Activated CD4-positive, alpha-beta T cell treated with anti-CD3 and anti-CD28 coated beads, Interleukin-2, amount 10 ng/mL, durations not matched to agents 7 days and 5 days (primary cell): ENCODE measurements around the gene ZNF358. TPM values are rescaled to one million over a fixed set of nuclear protein-coding genes. Genes with fewer than 3 reads are reported as not detected.
"Not testable (repeated sequence)": the region's sequence is repeated elsewhere in the genome, so short reads cannot be mapped to it uniquely, and the experiment has no call there.

Source experiments
- CTCF ChIA-PET: fragments of 350-600 bp; sonication (Branson Sonifier 250); formaldehyde crosslinking; loops from one replicate; lab custom pipeline; 2021; ENCODE audit warnings: antibody characterized with exemption; lab: Charles Lee
- POLR2A ChIA-PET: fragments of 350-600 bp; sonication (Branson Sonifier 250); formaldehyde crosslinking; loops from one replicate; lab custom pipeline; 2021; ENCODE audit warnings: antibody characterized with exemption; lab: Charles Lee
- DNase-seq: peaks from one replicate; pipeline ENCODE4 v3.0.0-alpha.2; 2020
- H3K27ac Mint-ChIP-seq: one replicate; pipeline ENCODE4 v1.8.0; 2021; ENCODE audit warnings: mild to moderate bottlenecking, moderate library complexity, mixed read lengths
- H3K27me3 Mint-ChIP-seq: one replicate; pipeline ENCODE4 v1.8.0; 2021; ENCODE audit warnings: mixed read lengths
- H3K36me3 Mint-ChIP-seq: one replicate; pipeline ENCODE4 v1.8.0; 2021; ENCODE audit warnings: low read depth, mixed read lengths
- H3K4me1 Mint-ChIP-seq: one replicate; pipeline ENCODE4 v1.8.0; 2021; ENCODE audit warnings: mixed read lengths
- H3K4me3 Mint-ChIP-seq: one replicate; pipeline ENCODE4 v1.8.0; 2021; ENCODE audit warnings: mild to moderate bottlenecking, moderate library complexity, mixed read lengths
- H3K9me3 Mint-ChIP-seq: one replicate; pipeline ENCODE4 v1.8.0; 2021; ENCODE audit warnings: mixed read lengths
- total RNA-seq, 2 experiments: library from RNA; stranded (reverse); gene quantifications; one replicate each; pipeline ENCODE4 v1.2.3, GENCODE V29; 2021

ZNF358 gene
- total RNA-seq, 2 experiments from 2014 or later: 6.5 to 6.7 TPM

GRCh38 chr19:7535047-7535997, 19.4 kb downstream of the ZNF358 start, which contains the start of gene PNPLA6:
Gene PNPLA6, plus strand, starts transcription at chr19:7535717. Its CDS starts 72 bp downstream, at chr19:7535789.
- POLR2A ChIA-PET: interaction anchor here (1.0 kb wide), 1 partner anchor 13 kb away, joined by 3 read pairs; the partner anchor contains the start of gene MCOLN1
- CTCF ChIA-PET: interaction anchor here (1.6 to 3.0 kb wide), 3 partner anchors 11 to 25 kb away, joined by 5 to 9 read pairs (median 7); partner anchors contain the start of gene MCOLN1
- peaks cover 17% of the 10 kb centered on the region for H3K36me3 Mint-ChIP-seq
- H3K4me3 Mint-ChIP-seq: peak within 1 kb of the TSS; percentile 95
- DNase-seq: peak; percentile 93
- peak within 1 kb of the TSS; percentile 87 for H3K27ac Mint-ChIP-seq
- H3K27me3 Mint-ChIP-seq: no peaks in the 10 kb centered on the region
- H3K9me3 Mint-ChIP-seq: no peaks in the 10 kb centered on the region
- peaks cover 30% of the 10 kb centered on the region for H3K4me1 Mint-ChIP-seq

DNA sequence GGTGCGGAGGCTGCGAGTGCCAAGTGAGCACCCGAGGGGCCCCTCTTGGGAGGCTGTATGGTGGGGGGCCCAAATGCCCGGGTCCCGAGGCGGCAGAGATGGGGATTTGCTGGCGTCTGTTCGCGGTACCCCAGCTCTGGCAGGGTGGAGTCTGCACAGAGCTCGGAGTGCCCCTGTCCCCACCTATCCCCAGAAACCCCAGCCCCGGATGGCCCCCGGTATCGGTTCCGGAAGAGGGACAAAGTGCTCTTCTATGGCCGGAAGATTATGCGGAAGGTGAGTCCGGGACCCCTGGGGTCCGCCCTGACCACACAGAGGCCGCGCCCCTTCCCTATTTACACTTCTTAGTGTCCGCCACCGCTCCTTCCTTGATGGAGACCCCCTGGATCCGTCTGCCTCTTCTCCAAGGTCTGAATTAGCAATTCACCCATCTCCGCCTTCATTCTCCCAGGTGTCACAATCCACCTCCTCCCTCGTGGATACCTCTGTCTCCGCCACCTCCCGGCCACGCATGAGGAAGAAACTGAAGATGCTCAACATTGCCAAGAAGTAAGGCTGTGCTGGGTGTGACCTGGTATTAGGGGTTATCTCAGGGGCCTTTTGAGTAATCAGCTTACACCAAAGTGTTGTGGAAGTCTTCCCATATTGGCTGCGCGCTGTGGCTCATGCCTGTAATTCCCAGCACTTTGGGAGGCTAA, 20.2 kb downstream of the ZNF358 start:
- ChIA-PET POLR2A (no interaction called here), CTCF (interaction anchor here (0.6 to 2.3 kb wide), 3 partner anchors 10 to 145 kb away, joined by 3 to 7 read pairs (median 4); partner anchors contain the start of gene TRAPPC5)
- Mint-ChIP-seq H3K27ac (peak overlapping the region; percentile 87), H3K4me3 (peak overlapping the region; percentile 95), H3K4me1 (peaks cover 30% of the 10 kb centered on the region), H3K36me3 (peaks cover 20% of the 10 kb centered on the region), H3K27me3 (no peaks in the 10 kb centered on the region), H3K9me3 (no peaks in the 10 kb centered on the region)
- no peak for DNase-seq

DNA sequence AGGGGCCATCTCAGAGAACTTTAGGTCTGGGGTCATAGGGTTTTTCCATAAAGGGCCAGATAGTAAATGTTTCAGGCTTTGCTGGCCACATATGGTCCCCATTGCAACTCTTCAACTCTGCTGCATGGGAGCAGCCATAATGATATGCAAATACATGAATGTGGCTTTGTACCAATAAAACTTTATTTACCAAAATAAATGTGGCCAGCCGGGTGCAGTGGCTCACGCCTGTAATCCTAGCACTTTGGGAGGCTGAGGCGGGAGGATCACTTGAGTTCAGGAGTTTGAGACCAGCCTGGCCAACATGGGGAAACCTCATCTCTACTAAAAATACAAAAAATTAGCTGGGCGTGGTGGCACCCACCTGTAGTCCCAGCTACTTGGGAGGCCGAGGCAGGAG, 23.1 kb downstream of the ZNF358 start:
- POLR2A ChIA-PET, DNase-seq, H3K4me3 Mint-ChIP-seq, H3K27me3 Mint-ChIP-seq, H3K9me3 Mint-ChIP-seq, H3K27ac Mint-ChIP-seq: not testable (repeated sequence)
- peaks cover 34% of the 10 kb centered on the region for H3K36me3 Mint-ChIP-seq
- peaks cover 28% of the 10 kb centered on the region for H3K4me1 Mint-ChIP-seq
- CTCF ChIA-PET: interaction anchor here (1.0 to 1.1 kb wide), 2 partner anchors 16 to 142 kb away, joined by 3 read pairs; partner anchors contain the start of genes MCOLN1 and TRAPPC5

DNA sequence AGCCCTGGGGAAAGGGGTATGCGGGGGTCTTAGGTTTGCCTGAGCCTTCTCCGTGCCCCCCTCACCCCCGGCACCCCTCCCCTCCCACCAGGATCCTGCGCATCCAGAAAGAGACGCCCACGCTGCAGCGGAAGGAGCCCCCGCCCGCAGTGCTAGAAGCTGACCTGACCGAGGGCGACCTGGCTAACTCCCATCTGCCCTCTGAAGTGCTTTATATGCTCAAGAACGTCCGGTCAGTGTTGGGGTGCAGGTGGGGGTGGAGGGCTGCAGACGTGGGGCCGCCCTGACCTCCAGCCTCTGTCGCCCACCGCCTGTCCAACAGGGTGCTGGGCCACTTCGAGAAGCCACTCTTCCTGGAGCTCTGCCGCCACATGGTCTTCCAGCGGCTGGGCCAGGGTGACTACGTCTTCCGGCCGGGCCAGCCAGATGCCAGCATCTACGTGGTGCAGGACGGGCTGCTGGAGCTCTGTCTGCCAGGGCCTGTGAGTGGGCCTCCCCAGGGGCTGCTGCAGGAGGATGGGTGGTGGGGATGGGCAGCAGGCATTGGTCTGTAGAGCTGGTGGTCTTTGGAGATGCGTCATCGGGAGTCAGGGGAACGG, 24.0 kb downstream of the ZNF358 start:
- Mint-ChIP-seq H3K27me3 (no peaks in the 10 kb centered on the region), H3K27ac (no peak overlapping the region), H3K4me3 (no peak overlapping the region), H3K4me1 (peaks cover 32% of the 10 kb centered on the region), H3K9me3 (no peaks in the 10 kb centered on the region), H3K36me3 (peaks cover 34% of the 10 kb centered on the region)
- ChIA-PET CTCF (interaction anchor here (1.1 kb wide), 1 partner anchor 141 kb away, joined by 3 read pairs; the partner anchor contains the start of gene TRAPPC5), POLR2A (no interaction called here)
- DNase-seq: no peak

DNA sequence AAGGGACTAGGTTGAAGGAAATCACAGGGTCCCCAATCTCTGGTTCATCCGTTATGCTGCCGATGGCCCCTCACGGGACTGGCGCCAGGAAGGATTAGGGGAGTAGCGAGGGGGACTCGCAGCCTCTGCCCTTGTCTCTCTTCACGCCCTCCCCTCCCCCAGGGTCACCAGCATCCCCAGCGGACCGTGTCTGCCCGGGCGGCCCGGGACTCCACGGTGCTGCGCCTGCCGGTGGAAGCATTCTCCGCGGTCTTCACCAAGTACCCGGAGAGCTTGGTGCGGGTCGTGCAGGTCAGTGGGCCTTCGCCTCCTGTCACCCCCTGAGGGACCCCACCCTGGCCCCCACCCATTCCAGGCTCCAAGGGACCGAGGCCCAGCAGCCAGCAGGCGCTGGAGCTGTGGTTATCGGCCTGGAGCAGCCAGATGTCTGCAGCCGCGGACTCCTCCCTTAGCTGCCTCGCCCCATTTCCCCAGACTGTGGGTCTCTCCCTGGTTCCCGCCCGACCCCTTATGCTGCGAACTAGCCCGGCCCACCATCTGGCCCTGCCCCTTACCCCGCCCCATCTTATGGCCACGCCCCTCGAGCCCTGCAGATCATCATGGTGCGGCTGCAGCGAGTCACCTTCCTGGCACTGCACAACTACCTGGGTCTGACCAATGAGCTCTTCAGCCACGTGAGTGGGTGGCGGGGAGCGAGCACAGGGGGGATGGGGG, 25.0 kb downstream of the ZNF358 start:
- CTCF ChIA-PET: interaction anchor here (1.6 kb wide), 1 partner anchor 27 kb away, joined by 4 read pairs; no protein-coding TSS in a partner anchor
- Mint-ChIP-seq H3K27ac (no peak overlapping the region), H3K4me3 (no peak overlapping the region), H3K9me3 (no peaks in the 10 kb centered on the region), H3K36me3 (peaks cover 39% of the 10 kb centered on the region), H3K27me3 (no peaks in the 10 kb centered on the region), H3K4me1 (peaks cover 38% of the 10 kb centered on the region)
- POLR2A ChIA-PET: no interaction called here
- no peak for DNase-seq

GRCh38 chr19:7541475-7541824, 25.5 kb downstream of the ZNF358 start:
- Mint-ChIP-seq H3K4me1 (peaks cover 38% of the 10 kb centered on the region), H3K27ac (no peak overlapping the region), H3K9me3 (no peaks in the 10 kb centered on the region), H3K36me3 (peaks cover 41% of the 10 kb centered on the region), H3K4me3 (no peak overlapping the region), H3K27me3 (no peaks in the 10 kb centered on the region)
- ChIA-PET POLR2A (no interaction called here), CTCF (interaction anchor here (1.6 kb wide), 1 partner anchor 27 kb away, joined by 4 read pairs; no protein-coding TSS in a partner anchor)
- no peak for DNase-seq

GRCh38 chr19:7541828-7542443, 26.0 kb downstream of the ZNF358 start:
- CTCF ChIA-PET: interaction anchor here (1.6 kb wide), 1 partner anchor 26 kb away, joined by 4 read pairs; no protein-coding TSS in a partner anchor
- Mint-ChIP-seq H3K4me1 (peaks cover 36% of the 10 kb centered on the region), H3K9me3 (no peaks in the 10 kb centered on the region), H3K27me3 (no peaks in the 10 kb centered on the region), H3K36me3 (peaks cover 40% of the 10 kb centered on the region), H3K27ac (no peak overlapping the region), H3K4me3 (no peak overlapping the region)
- POLR2A ChIA-PET: no interaction called here
- DNase-seq: no peak

DNA sequence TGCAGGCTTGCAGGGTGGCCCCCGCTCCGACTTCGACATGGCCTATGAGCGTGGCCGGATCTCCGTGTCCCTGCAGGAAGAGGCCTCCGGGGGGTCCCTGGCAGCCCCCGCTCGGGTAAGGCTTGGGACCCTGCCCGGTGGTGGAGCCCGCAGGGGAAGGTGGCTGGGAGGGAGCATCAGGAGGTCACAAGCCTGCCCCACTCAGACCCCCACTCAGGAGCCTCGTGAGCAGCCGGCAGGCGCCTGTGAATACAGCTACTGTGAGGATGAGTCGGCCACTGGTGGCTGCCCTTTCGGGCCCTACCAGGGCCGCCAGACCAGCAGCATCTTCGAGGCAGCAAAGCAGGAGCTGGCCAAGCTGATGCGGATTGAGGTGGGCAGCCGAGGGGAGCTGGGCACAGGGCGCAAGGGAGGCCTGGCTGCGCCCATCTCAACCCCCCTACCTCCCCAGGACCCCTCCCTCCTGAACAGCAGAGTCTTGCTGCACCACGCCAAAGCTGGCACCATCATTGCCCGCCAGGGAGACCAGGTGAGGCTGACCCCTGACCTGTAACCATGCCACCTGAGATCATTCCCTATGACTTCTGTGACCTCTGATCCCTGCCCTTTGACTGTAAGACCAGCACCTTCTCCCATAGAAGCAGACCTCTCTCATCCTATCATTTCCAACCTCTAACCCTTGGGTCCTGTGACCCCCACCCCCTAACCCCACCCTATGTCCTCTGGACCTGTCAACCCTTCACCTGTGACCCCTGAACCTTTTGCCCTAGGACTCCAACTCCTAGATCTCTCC, 26.8 kb downstream of the ZNF358 start:
- ChIA-PET CTCF (no interaction called here), POLR2A (no interaction called here)
- Mint-ChIP-seq H3K4me1 (peaks cover 36% of the 10 kb centered on the region), H3K27me3 (no peaks in the 10 kb centered on the region), H3K27ac (no peak overlapping the region), H3K9me3 (no peaks in the 10 kb centered on the region), H3K4me3 (no peak overlapping the region), H3K36me3 (peaks cover 35% of the 10 kb centered on the region)
- DNase-seq: no peak

GRCh38 chr19:7544626-7545025, 28.7 kb downstream of the ZNF358 start:
- no peaks in the 10 kb centered on the region for H3K27me3 Mint-ChIP-seq
- ChIA-PET POLR2A (no interaction called here), CTCF (interaction anchor here (1.3 kb wide), 1 partner anchor 136 kb away, joined by 4 read pairs; the partner anchor contains the start of gene TRAPPC5)
- H3K36me3 Mint-ChIP-seq: peaks cover 30% of the 10 kb centered on the region
- no peak overlapping the region for H3K4me3 Mint-ChIP-seq
- DNase-seq: no peak
- H3K4me1 Mint-ChIP-seq: peaks cover 36% of the 10 kb centered on the region
- no peaks in the 10 kb centered on the region for H3K9me3 Mint-ChIP-seq
- H3K27ac Mint-ChIP-seq: peak overlapping the region; percentile 76

GRCh38 chr19:7545300-7545699, 29.4 kb downstream of the ZNF358 start:
- H3K36me3 Mint-ChIP-seq: peaks cover 31% of the 10 kb centered on the region
- peak overlapping the region; percentile 33 for H3K27ac Mint-ChIP-seq
- no peak overlapping the region for H3K4me3 Mint-ChIP-seq
- no peaks in the 10 kb centered on the region for H3K27me3 Mint-ChIP-seq
- peaks cover 34% of the 10 kb centered on the region for H3K4me1 Mint-ChIP-seq
- ChIA-PET POLR2A (no interaction called here), CTCF (interaction anchor here (1.3 kb wide), 1 partner anchor 135 kb away, joined by 4 read pairs; the partner anchor contains the start of gene TRAPPC5)
- no peak for DNase-seq
- H3K9me3 Mint-ChIP-seq: no peaks in the 10 kb centered on the region

- H3K27me3 Mint-ChIP-seq: no peaks in the 10 kb centered on the region
- CTCF ChIA-PET: interaction anchor here (0.9 kb wide), 1 partner anchor 10 kb away, joined by 7 read pairs; the partner anchor contains the start of gene PNPLA6
- H3K27ac Mint-ChIP-seq: peak overlapping the region; percentile 33
- peaks cover 33% of the 10 kb centered on the region for H3K36me3 Mint-ChIP-seq
- no peak for DNase-seq
- POLR2A ChIA-PET: no interaction called here
- H3K4me3 Mint-ChIP-seq: no peak overlapping the region
- peaks cover 33% of the 10 kb centered on the region for H3K4me1 Mint-ChIP-seq
- H3K9me3 Mint-ChIP-seq: no peaks in the 10 kb centered on the region
These were observed 30.0 kb downstream of the ZNF358 start for GRCh38 chr19:7545904-7546303.
